Stomach (tissue), 4 donors: ENCODE results near the gene LRTM2.
"Not testable (repeated sequence)": the region's sequence is repeated elsewhere in the genome, so short reads cannot be mapped to it uniquely, and the experiment has no call there.

Experiments used
- EP300 ChIP-seq: sonication (generic); formaldehyde crosslinking; IDR thresholded peaks from one replicate; pipeline ENCODE4 v1.6.1; 2017; ENCODE audit warnings: antibody characterized with exemption
- POLR2A ChIP-seq, 4 donors: fragments of 450-650 bp; IDR thresholded peaks; one replicate each; pipeline ENCODE4 v1.6.1; 2016; ENCODE audit warnings: antibody characterized with exemption in 4 of 4, control low read depth in 2 of 4, mild to moderate bottlenecking in 1 of 4, moderate library complexity in 1 of 4
- TF ChIP-seq, protein P1 (sequence below), 7 experiments: fragments of 450-650 bp in 4 of 7; fragments of 200-600 bp in 3 of 7; sonication (generic) in 3 of 7; IDR thresholded peaks; one replicate each; pipeline ENCODE4 v1.5.1; 2016 to 2019; ENCODE audit warnings: antibody characterized with exemption in 7 of 7, control low read depth in 2 of 7, mild to moderate bottlenecking in 1 of 7

DNA sequence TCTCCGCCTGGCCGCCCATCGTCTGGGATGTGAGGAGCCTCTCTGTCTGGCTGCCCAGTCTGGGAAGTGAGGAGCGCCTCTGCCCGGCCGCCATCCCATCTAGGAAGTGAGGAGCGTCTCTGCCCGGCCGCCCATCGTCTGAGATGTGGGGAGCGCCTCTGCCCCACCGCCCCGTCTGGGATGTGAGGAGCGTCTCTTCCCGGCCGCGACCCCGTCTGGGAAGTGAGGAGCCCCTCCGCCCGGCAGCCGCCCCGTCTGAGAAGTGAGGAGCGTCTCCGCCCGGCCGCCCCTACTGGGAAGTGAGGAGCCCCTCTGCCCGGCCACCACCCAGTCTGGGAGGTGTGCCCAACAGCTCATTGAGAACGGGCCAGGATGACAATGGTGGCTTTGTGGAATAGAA, 2.4 kb upstream of the LRTM2 start:
- TF ChIP-seq, protein P1, sequence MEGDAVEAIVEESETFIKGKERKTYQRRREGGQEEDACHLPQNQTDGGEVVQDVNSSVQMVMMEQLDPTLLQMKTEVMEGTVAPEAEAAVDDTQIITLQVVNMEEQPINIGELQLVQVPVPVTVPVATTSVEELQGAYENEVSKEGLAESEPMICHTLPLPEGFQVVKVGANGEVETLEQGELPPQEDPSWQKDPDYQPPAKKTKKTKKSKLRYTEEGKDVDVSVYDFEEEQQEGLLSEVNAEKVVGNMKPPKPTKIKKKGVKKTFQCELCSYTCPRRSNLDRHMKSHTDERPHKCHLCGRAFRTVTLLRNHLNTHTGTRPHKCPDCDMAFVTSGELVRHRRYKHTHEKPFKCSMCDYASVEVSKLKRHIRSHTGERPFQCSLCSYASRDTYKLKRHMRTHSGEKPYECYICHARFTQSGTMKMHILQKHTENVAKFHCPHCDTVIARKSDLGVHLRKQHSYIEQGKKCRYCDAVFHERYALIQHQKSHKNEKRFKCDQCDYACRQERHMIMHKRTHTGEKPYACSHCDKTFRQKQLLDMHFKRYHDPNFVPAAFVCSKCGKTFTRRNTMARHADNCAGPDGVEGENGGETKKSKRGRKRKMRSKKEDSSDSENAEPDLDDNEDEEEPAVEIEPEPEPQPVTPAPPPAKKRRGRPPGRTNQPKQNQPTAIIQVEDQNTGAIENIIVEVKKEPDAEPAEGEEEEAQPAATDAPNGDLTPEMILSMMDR (IDR thresholded peaks at IDR 0.05): not testable (repeated sequence)
- not testable (repeated sequence) for TF ChIP-seq POLR2A (IDR thresholded peaks at IDR 0.05); EP300
